ENCODE measurements around the gene DBNL. TPM values are rescaled to one million over a fixed set of nuclear protein-coding genes. Genes with fewer than 3 reads are reported as not detected.
A peak's percentile ranks its signal among the peaks of the same experiment; 100 is the strongest.

The DBNL gene
- total RNA-seq, 3 donors from 2014 or later: 90.8 to 110 (median 102) TPM

DNA sequence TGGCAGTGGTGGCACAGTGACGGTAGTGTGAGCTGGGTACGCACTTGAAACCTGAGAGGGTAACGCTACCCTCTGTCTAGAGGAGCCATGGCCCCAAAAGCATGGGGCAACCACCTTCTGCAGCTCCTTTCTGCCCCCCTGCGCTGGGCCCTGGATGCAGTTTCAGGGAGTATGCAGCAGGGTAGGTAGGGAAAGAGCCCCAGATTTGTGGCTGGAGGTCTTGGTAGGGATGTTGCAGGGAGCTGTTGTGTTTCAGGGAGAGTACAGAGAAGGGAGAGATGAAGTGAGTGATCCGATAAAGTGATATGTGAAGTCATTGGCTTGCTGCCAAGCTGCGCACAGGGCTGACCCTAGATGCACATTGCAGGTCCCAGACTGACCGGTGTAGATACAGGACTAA, 23.6 kb downstream of the DBNL start:
- Histone ChIP-seq H3K36me3 (no peaks in the 10 kb centered on the region), H3K4me1 (peaks cover 0 to 20% of the 10 kb centered on the region in 2 donors), H3K27me3 (no peaks in the 10 kb centered on the region), H3K4me3 (no peak overlapping the region), H3K9me3 (no peaks in the 10 kb centered on the region), H3K27ac (no peak overlapping the region)
- DNase-seq (ENCODE audit: low spot score in 2 of 2): no peak
- intact Hi-C loops (cut with DNase I; ENCODE audit: low total_unique reads): no loop called here
- TF ChIP-seq POLR2A (IDR thresholded peaks at IDR 0.05): no peak
- TF ChIP-seq, protein P1, sequence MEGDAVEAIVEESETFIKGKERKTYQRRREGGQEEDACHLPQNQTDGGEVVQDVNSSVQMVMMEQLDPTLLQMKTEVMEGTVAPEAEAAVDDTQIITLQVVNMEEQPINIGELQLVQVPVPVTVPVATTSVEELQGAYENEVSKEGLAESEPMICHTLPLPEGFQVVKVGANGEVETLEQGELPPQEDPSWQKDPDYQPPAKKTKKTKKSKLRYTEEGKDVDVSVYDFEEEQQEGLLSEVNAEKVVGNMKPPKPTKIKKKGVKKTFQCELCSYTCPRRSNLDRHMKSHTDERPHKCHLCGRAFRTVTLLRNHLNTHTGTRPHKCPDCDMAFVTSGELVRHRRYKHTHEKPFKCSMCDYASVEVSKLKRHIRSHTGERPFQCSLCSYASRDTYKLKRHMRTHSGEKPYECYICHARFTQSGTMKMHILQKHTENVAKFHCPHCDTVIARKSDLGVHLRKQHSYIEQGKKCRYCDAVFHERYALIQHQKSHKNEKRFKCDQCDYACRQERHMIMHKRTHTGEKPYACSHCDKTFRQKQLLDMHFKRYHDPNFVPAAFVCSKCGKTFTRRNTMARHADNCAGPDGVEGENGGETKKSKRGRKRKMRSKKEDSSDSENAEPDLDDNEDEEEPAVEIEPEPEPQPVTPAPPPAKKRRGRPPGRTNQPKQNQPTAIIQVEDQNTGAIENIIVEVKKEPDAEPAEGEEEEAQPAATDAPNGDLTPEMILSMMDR (IDR thresholded peaks at IDR 0.05): no peak
- no peak for TF ChIP-seq POLR2AphosphoS5 (IDR thresholded peaks at IDR 0.05)

DNA sequence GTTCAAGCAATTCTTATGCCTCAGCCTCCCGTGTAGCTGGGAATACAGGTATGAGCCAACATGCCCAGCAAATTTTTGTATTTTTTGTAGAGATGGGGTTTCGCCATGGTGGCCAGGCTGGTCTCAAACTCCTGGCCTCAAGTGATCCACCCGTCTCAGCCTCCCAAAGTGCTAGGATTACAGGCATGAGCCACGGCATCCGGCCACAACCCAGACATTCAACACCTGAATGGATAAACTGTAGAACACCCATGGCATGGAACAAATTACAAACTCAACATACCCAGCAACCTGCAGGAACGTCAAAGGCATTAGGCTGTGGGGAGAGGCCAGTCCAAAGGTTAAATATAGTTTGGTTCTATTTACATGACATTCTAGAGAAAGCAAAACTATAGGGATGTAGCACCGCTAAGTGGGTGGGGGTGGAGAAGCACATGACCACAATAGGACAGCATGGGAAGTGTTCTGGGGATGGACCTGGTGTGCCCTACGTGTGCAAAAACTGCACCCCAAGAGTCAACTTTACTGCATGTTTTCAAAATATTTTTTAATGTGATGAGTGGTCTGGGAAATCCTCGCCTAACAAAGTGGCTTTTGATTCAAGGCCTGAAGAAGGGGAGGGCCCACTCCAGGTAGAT, 27.3 kb downstream of the DBNL start:
- intact Hi-C loops (cut with DNase I; ENCODE audit: low total_unique reads): no loop called here

GRCh38 chr7:44072364-44073231, 28.1 kb downstream of the DBNL start:
- no peaks in the 10 kb centered on the region for H3K9me3 ChIP-seq
- TF ChIP-seq, protein P1 (IDR thresholded peaks at IDR 0.05): peak; percentile 39 to 48 (median 48)
- TF ChIP-seq POLR2A (IDR thresholded peaks at IDR 0.05) (no peak), POLR2AphosphoS5 (IDR thresholded peaks at IDR 0.05) (peak in 1 of 3 donors; percentile 32)
- H3K27me3 ChIP-seq: no peaks in the 10 kb centered on the region
- peaks cover 4 to 8% of the 10 kb centered on the region in 2 donors for H3K4me1 ChIP-seq
- no peaks in the 10 kb centered on the region for H3K36me3 ChIP-seq
- intact Hi-C loops (cut with DNase I; ENCODE audit: low total_unique reads): no loop called here
- peak; percentile 56 to 72 for DNase-seq (ENCODE audit: low spot score in 2 of 2)
- no peak overlapping the region for H3K4me3 ChIP-seq
- H3K27ac ChIP-seq: peak overlapping the region; percentile 13 to 72

More for the DNA sequence above, 27.3 kb downstream of the DBNL start:
- Histone ChIP-seq H3K9me3 (no peaks in the 10 kb centered on the region), H3K27ac (peak overlapping the region; percentile 13 to 72), H3K36me3 (no peaks in the 10 kb centered on the region), H3K4me3 (no peak overlapping the region), H3K4me1 (peaks cover 4 to 8% of the 10 kb centered on the region in 2 donors), H3K27me3 (no peaks in the 10 kb centered on the region)
- DNase-seq (ENCODE audit: low spot score in 2 of 2): no peak
- TF ChIP-seq, protein P1 (IDR thresholded peaks at IDR 0.05): no peak
- no peak for TF ChIP-seq POLR2A (IDR thresholded peaks at IDR 0.05)
- no peak for TF ChIP-seq POLR2AphosphoS5 (IDR thresholded peaks at IDR 0.05)

DNA sequence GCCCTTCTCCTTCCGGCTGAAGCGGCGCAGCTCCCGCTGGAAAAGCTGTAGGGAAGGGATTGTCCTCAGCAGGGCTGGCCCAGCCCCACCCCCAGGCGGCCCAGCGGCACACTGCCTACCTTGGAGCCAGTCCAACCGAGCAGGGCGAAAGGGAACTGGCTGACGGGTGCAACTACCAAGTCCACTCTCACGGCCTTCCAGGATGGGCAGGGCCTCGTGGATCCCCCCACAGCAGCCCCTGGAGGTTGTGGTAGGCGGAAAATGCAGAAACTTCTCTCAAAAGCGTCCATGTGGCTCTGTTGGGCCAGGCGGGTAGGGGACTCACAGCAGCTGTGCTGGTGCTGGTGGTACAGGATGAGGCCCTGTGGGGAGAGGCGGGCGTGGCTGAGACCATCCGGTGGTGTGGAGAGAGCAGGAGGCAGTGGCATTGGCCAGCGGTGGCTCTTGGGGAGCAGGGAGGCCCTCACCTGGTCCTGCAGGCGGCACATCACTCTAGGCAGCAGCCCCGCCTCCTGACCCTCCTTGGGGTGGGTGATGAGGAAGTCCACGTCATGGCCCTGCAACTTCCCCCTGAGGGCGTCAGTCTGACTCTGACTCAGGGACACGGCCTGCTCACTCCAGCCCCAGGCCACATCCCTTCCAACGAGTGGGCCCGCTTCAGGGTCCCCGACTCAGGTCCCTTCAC, 29.3 kb downstream of the DBNL start:
- peak; percentile 47 to 71 for DNase-seq (ENCODE audit: low spot score in 2 of 2)
- H3K4me3 ChIP-seq: peak overlapping the region in 1 of 3 donors; percentile 25
- H3K4me1 ChIP-seq: peaks cover 4 to 8% of the 10 kb centered on the region in 2 donors
- H3K36me3 ChIP-seq: no peaks in the 10 kb centered on the region
- TF ChIP-seq, protein P1 (IDR thresholded peaks at IDR 0.05): no peak
- TF ChIP-seq POLR2A (IDR thresholded peaks at IDR 0.05) (no peak), POLR2AphosphoS5 (IDR thresholded peaks at IDR 0.05) (no peak)
- intact Hi-C loops (cut with DNase I; ENCODE audit: low total_unique reads): no loop called here
- peak overlapping the region; percentile 11 to 72 for H3K27ac ChIP-seq
- no peaks in the 10 kb centered on the region for H3K9me3 ChIP-seq
- H3K27me3 ChIP-seq: no peaks in the 10 kb centered on the region
